Prostate gland (tissue), 2 donors: Measurements from ENCODE around the gene CNPPD1. TPM values are rescaled to one million over a fixed set of nuclear protein-coding genes. Genes with fewer than 3 reads are reported as not detected.

ENCODE experiments used
- DNase-seq: peaks from one replicate; pipeline ENCODE4 v3.0.0-alpha.2; 2019; ENCODE audit warnings: low spot score
- H3K27ac ChIP-seq, 2 donors: fragments of 200-600 bp; sonication (generic); 2 replicates each; pipeline ENCODE4 v1.5.1; 2017 to 2019
- H3K27me3 ChIP-seq: fragments of 200-600 bp; sonication (generic); replicated peaks from 2 replicates; pipeline ENCODE4 v1.5.1; 2019; ENCODE audit not compliant: insufficient read depth
- H3K36me3 ChIP-seq, 2 donors: fragments of 200-600 bp; sonication (generic); 1 replicate in 1 of 2; 2 replicates in 1 of 2; pipeline versions ENCODE4 v1.5.1 to v1.8.1; 2017 to 2019
- H3K4me1 ChIP-seq: fragments of 200-600 bp; sonication (generic); replicated peaks from 2 replicates; pipeline ENCODE4 v1.5.1; 2019
- H3K4me3 ChIP-seq, 2 donors: fragments of 200-600 bp; sonication (generic); 2 replicates each; pipeline ENCODE4 v1.5.1; 2017 to 2019
- H3K9me3 ChIP-seq: fragments of 200-600 bp; sonication (generic); 2 replicates; pipeline ENCODE4 v1.5.1; 2017
- CTCF ChIP-seq, 4 experiments: fragments of 200-600 bp in 2 of 4; fragments of 450-650 bp in 2 of 4; sonication (generic) in 2 of 4; IDR thresholded peaks; 1 replicate in 3 of 4; 2 replicates in 1 of 4; pipeline ENCODE4 v1.5.1; 2016 to 2019; ENCODE audit warnings: antibody characterized with exemption in 4 of 4, mild to moderate bottlenecking in 2 of 4, moderate library complexity in 2 of 4
- POLR2A ChIP-seq: fragments of 450-650 bp; IDR thresholded peaks from one replicate; pipeline ENCODE4 v1.6.1; 2016; ENCODE audit warnings: antibody characterized with exemption, mild to moderate bottlenecking
- POLR2AphosphoS5 ChIP-seq: sonication (generic); formaldehyde crosslinking; IDR thresholded peaks from one replicate; pipeline ENCODE4 v1.6.1; 2017; ENCODE audit warnings: antibody characterized with exemption
- WGBS: methylation state at CpG from one replicate; pipeline ENCODE4 v1.1.5; 2018; 5-methylcytosine and 5-hydroxymethylcytosine counted together
- intact Hi-C: fragments of 100-400 bp; cut with DNase I; formaldehyde crosslinking; loops from one replicate; pipeline ENCODE4 v1.14.2; 2022
- total RNA-seq, 2 donors: library from RNA; depleted of rRNA; stranded (reverse); fragments of >200 nt; gene quantifications; one replicate each; pipeline ENCODE4 v1.1.0, GENCODE V29; 2016

The CNPPD1 gene
- total RNA-seq, 2 donors from 2014 or later, result 53.6 to 60.1 TPM

- no peaks in the 10 kb centered on the region for H3K36me3 ChIP-seq
- intact Hi-C loops, result no loop called here
- H3K4me1 ChIP-seq, result no peaks in the 10 kb centered on the region
- DNase-seq, result no peak
- H3K4me3 ChIP-seq, result no peak overlapping the region
- no peaks in the 10 kb centered on the region for H3K9me3 ChIP-seq
- no peaks in the 10 kb centered on the region for H3K27me3 ChIP-seq
- 43% methylated on average over 3 of the region's 3 CpGs for WGBS
- peak overlapping the region in 1 of 2 donors; percentile 79 for H3K27ac ChIP-seq
- no peak for TF ChIP-seq POLR2A
- TF ChIP-seq CTCF (IDR thresholded peaks at IDR 0.05), result no peak
- TF ChIP-seq POLR2AphosphoS5, result no peak
Observed at GRCh38 chr2:219131327-219131726, 45.4 kb downstream of the CNPPD1 start.

DNA sequence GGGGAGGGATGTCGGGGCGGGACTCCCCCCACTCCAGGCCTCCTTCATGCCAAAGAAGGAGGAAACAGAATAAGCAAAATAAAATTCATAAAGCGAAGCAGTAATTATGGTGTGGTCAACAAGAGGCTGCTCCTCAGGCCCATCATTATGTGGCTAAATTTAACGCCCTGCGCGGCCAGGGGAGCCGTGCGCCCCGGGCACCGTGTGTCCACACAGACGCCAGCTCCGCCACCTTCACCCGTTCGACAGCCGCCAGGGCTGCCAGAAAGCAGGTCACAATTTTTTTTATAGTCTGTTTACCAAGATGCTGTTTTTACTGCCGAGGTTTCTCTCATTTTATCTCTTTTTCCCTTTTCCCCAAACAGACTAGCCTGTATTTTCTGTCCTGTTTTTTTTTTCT lies 47.1 kb downstream of the CNPPD1 start:
- 58% methylated on average over 16 of the region's 16 CpGs for WGBS
- H3K27ac ChIP-seq, result peak overlapping the region; percentile 65 to 79
- H3K27me3 ChIP-seq, result no peaks in the 10 kb centered on the region
- no peaks in the 10 kb centered on the region for H3K9me3 ChIP-seq
- peak; percentile 36 for DNase-seq
- no peaks in the 10 kb centered on the region for H3K36me3 ChIP-seq
- intact Hi-C loops, result no loop called here
- peaks cover 13% of the 10 kb centered on the region for H3K4me1 ChIP-seq
- no peak overlapping the region for H3K4me3 ChIP-seq
- TF ChIP-seq CTCF (IDR thresholded peaks at IDR 0.05) (no peak), POLR2AphosphoS5 (peak; percentile 34), POLR2A (no peak)

DNA sequence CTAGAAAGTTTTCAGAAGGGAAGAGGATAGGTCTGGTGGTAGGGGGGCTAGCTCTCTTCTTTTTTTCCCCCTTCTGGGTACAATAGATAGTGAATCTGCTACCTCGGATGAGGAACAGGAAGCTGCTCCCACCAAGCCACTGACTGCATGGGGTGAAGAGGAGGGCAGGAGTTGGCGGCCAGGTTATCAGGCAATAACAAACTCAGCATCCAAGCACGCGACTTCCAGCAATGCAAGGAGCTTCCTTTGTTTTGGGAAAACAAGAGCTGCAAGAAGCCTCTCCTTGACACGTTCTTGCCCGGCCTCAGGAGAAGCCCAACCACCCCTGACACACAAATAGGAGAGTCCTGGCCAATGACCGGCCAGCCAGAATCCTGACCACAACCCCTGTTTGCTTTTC lies 48.3 kb downstream of the CNPPD1 start:
- 91% methylated on average over 7 of the region's 7 CpGs for WGBS
- Histone ChIP-seq H3K9me3 (no peaks in the 10 kb centered on the region), H3K27ac (peak overlapping the region in 1 of 2 donors; percentile 79), H3K4me3 (no peak overlapping the region), H3K4me1 (peaks cover 20% of the 10 kb centered on the region), H3K27me3 (no peaks in the 10 kb centered on the region), H3K36me3 (no peaks in the 10 kb centered on the region)
- intact Hi-C loops, result no loop called here
- TF ChIP-seq CTCF (IDR thresholded peaks at IDR 0.05) (no peak), POLR2AphosphoS5 (no peak), POLR2A (no peak)
- no peak for DNase-seq

GRCh38 chr2:219127037-219127635 lies 49.6 kb downstream of the CNPPD1 start:
- DNase-seq, result no peak
- TF ChIP-seq POLR2AphosphoS5 (no peak), CTCF (IDR thresholded peaks at IDR 0.05) (no peak), POLR2A (no peak)
- Histone ChIP-seq H3K27me3 (no peaks in the 10 kb centered on the region), H3K9me3 (no peaks in the 10 kb centered on the region), H3K4me1 (peaks cover 28% of the 10 kb centered on the region), H3K27ac (peak overlapping the region; percentile 73 to 79), H3K36me3 (no peaks in the 10 kb centered on the region), H3K4me3 (no peak overlapping the region)
- 62% methylated on average over 2 of the region's 2 CpGs for WGBS
- intact Hi-C loops, result no loop called here

- Histone ChIP-seq H3K4me1 (peaks cover 28% of the 10 kb centered on the region), H3K27me3 (no peaks in the 10 kb centered on the region), H3K27ac (peak overlapping the region; percentile 73 to 79), H3K36me3 (no peaks in the 10 kb centered on the region), H3K9me3 (no peaks in the 10 kb centered on the region), H3K4me3 (no peak overlapping the region)
- 54% methylated on average over 3 of the region's 3 CpGs for WGBS
- intact Hi-C loops, result no loop called here
- peak; percentile 55 for DNase-seq
- TF ChIP-seq CTCF (IDR thresholded peaks at IDR 0.05) (no peak), POLR2AphosphoS5 (peak; percentile 84), POLR2A (no peak)
Observed at GRCh38 chr2:219126555-219126954, 50.2 kb downstream of the CNPPD1 start.
